HG02678 (cell line): ENCODE results near the gene GPR17.

Experiments used
- ATAC-seq: cut with Tn5 transposase; IDR thresholded peaks from one replicate; pipeline ENCODE4 v1.9.1; 2021; ENCODE audit warnings: mild to moderate bottlenecking, moderate library complexity; ENCODE audit not compliant: unreplicated experiment

Gene GPR17

DNA sequence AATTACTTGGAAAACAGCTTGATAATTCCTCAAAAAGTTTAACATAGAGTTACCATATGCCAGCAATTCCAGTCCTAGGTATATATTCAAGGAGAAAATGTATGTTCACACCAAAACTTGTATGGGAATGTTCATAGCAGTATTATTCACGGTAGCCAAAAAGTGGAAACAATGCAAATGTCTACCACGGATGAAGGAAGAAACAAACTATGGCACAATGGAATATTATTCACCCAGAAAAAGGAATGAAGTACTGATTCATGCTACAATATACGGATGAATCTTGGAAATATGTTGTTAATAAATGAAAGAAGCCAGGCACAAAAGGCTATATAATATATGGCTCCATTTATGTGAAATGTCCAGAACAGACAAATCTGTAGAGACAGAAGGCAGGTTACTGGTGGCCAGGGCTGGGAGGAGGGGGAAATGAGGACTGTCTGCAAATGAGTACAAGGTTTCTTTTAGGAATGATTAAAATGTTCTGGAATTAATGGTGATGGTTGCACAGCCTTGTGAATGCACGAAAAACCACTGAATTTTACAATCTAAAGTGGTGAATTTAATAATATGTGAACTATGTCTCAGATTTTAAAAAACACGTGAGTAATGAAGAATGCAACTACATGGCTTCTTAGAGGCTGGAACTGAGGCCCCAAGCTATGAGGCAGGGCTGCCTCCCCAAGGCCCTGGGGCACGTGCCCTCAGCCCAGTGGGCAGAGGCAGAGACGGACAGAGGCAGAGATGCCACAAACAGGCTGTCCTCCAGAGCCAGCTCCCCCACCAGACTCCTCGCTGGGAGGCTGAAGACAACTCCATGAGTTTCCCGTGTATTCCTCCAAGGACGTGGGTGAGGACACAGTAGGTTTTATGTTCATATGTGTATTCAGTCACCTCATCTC is 24.4 kb downstream of the GPR17 start:
- no peak for ATAC-seq

GRCh38 chr2:127670957-127671290 is 25.0 kb downstream of the GPR17 start:
- no peak for ATAC-seq

- no peak for ATAC-seq
These were observed 25.8 kb downstream of the GPR17 start for GRCh38 chr2:127671557-127672302.

DNA sequence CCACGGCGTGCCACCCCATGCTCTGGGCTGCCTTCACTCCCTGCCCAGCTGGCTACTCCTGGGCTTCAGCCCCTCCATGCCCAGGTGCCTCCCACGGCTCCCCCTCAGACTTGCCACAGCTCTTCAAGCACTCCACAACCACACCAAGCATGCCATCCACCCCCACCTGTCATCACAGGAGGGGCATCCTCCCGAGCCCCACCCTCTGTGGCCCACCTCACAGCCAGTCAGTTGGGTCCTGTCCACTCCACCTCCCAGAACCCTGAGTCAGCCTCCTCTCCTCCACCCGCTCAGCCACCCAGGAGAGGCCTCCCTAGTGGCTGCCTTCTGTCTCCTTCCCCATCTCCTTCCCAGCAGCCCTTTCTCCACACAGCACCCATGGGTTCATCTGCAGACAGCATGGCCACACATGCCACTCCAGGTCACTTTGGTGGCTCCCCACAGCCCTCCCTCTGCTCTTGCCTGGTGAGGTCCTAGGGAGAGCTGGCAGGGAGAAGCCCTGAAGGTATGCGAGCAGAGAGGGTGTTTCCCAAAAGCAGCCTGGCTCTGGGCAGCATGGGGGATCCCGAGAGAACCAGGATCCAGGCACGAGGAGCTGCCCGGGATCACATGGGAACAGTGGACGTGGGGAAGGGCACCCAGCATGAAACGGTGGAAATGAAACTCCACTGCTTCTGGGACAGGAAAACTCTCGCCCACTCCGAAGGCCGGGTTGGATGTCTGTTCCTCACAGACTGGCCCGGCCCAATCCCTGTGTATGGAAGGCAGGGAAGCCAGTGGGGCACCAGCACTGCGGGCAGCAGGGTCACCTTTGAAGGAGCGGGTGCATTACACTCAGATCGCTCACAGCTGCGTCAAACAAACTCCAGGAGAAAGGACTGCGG is 26.6 kb downstream of the GPR17 start:
- ATAC-seq, result no peak

DNA sequence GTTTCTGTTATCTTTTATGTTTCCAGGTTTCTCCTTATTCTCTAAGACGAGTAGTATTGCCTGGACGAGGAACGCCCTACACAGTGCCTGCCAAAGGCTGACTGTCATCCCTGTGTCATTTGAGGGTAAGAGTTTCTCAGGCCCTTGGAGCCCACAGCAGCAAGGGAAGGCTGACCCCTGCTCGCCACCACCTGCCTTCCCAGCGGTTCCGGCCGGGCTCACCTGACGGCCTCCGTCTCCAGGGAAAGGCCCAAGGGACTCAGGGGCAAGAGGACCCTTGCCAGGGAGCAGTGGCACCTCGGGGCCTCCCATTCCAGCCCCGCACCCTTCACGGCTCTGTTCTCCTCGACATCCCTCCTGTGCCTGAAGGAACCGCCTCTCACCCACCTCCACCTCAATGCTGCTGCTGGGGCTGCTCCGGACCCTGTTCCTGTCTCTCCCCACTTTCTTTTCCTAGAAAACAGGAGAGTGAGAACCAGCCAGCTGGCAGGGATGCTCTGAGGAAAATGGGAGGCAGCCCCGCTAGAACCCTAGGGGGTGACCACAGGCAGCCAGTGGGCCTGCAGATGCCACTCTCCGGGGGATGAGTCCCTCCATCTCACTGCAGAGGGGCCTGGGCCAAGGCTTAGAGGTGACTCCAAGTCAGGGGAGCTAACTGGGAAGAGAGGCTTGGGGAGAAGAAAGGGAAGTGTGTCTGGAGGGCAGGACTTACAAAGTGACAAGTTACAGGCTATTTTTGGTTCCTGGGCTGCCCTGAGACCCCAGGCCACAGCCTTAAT is 27.5 kb downstream of the GPR17 start:
- no peak for ATAC-seq

DNA sequence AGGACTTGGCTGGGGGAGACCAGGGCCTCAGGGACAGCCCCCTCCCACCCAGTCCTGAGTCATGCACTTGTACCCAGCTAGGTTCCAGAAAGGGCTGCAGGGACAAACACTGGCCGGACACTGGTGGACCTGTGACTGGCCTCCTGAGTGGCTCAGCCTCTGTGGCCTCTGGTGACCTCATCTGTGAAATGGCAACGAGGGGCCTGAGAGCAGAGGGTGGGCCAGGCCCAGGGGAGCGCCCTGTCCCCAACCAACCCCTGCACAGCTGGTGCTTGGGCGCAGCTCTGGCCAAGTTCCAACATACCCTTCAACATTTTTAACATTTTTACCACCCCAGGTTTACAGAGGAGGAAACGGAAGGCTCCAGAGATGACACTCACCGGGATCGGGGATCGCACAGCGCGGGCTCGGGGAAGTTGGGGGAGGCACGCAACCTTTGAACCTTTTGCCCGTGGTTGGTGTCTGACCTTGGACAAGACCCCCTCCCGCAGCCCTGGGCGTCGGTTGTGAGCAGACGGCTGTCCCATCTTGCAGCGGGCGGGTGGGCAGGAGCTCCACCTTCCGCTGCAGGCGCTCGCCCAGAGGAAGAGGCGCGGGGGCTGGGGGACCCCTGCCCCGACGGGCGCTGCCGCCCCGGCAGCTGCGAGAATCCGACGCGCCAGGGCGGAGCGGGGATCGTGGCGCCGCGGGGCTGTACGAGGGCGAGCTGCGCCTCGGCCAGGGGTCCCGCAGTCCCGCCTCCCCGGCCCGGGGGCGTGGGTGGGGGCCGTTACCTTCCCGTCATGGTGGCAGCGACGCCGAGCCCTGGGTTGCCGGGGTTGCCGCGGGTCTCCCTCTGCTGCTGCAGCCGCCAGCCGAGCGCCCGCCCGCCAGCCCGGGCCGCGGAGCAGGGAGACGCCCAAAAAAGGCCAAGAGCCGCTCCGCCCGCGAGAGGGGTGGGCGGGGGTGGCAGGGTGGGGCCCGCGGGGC is 28.6 kb downstream of the GPR17 start:
- ATAC-seq, result no peak

DNA sequence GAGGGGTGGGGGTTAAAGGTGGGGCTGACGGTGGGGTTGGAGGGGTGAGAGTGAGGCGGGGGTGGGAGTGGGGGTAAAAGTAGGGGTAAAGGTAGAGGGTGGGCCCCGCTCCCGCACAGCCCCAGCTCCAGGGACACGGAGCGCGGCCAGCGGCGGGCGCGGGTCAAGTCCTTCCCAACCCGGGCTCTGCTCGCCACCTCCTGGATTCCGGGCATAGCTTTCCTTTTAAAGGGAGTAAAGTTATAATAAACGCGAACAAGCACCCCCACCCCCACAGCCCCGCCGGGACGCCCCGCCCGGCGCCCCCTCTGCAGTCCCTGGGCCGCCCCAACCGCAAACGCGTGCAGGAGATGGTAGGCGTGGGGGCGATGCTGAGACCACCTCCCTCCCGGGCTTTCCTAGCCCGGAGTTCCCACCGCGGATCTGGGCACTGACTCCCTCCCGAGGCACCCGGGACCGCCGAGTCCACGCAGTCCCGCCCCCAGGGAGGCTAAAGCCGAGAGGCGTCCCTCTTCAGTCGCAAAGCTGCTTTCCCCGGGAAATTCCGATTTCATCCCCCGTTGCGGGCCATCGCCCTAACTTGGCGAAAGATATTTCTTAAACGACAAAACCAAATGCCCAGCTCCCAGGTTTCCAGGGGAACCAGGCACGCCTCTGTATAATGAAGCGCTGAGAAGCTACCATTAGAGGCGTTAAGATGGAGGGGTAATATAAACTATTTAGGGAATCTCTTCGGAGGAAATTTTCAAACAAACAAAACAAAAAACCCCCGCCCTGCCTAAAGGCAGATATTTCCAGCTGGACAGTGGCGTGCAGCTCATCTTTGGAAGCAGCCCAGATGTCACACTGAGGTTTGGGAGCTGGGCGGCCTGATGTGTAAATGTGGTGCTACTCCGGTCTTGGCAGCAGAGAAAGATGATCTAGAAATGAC is 29.6 kb downstream of the GPR17 start, which contains the start of gene LIMS2:
LIMS2 (minus strand) TSS at position 200 of the 931 bp plus-strand sequence. CDS start 506 bp downstream, outside the sequence.
- ATAC-seq, result no peak

- ATAC-seq, result no peak
These were observed 31.0 kb downstream of the GPR17 start for GRCh38 chr2:127676906-127677305.

DNA sequence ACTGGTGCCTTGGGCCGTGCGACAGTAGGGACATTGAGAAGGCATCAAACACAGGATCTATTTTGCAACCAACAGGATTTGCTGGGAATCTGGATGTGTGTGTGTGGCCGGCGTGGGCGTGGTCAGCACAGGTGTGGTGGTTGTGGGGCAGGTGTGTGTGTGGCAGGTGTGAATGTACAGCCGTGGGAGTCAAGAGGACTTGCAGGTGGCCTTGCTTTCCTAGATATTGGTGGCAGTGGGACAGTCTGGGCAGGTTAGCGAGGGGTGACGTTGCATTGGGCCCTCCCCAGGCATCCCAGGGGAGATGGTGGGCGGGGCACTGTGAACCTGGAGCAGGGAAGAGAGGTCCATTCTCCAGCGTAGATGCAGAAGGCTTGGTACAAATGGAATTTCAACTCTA is 32.6 kb downstream of the GPR17 start:
- no peak for ATAC-seq

GRCh38 chr2:127678991-127679390 is 33.0 kb downstream of the GPR17 start:
- ATAC-seq, result no peak

GRCh38 chr2:127679680-127680361 is 33.9 kb downstream of the GPR17 start:
- no peak for ATAC-seq

GRCh38 chr2:127680706-127681287 is 34.8 kb downstream of the GPR17 start:
- no peak for ATAC-seq

GRCh38 chr2:127681288-127681804 is 35.4 kb downstream of the GPR17 start:
- no peak for ATAC-seq

DNA sequence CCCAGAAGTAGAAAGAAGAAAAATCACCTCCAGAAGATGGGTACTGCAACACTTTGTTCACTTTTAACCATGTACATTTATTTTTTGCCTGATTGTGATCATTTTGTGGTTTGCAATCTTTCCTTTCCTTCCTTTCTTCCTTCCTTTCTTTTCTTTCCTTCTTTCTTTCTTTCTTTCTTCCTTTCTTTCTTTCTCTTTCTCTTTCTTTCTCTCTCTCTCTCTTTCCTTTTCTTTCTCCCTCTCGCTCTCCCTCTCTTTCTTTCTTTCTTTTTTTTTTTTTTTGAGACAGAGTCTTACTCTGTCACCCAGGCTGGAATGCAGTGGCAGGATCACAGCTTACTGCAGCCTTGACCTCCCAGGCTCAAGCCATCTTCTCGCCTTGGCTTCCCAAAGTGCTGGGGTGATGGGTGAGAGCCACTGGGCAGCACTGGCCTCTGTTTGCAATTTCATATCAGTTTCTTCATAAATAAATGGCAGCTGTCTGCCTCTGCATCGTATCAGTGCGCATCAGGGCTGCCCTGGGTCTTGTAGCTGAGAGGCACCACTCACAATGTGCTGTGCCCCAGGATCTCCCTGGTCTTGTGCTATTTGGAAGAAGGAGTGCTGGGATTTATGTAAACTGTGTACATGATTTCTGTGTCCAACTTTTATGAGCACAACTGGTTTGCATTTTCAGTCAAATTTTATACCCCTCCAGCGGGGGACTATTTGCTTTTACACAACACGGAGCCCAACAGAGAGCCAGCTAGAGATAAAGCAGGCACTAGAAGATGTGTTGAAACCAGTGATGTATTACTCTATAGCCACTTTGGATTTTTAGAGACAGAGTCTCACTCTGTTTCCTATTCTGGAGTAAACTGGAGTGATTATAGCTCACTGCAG is 36.3 kb downstream of the GPR17 start:
- no peak for ATAC-seq

- ATAC-seq, result no peak
These were observed 37.1 kb downstream of the GPR17 start for GRCh38 chr2:127683056-127683455.

DNA sequence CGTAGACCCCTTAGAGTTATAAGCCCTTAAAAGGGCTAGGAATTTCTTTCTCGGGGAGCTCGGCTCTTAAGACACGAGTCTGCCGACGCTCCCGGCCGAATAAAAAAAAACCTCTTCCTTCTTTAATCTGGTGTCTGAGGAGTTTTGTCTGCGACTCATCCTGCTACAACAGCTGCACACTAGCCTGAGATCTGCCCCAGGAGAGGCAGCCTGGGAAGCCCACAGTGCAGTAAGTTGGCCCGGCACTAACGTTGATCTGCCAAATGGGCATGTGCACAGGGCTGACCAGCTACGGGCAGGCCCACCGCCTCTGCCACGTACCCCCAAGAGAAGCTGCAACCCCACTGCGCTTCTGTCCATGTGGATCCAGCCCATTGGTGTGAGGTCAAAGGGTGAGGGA is 37.8 kb downstream of the GPR17 start:
- no peak for ATAC-seq
